Stimulated activated effector memory CD8-positive, alpha-beta T cell treated with anti-CD3 and anti-CD28 coated beads, Interleukin-12 subunit alpha, Interleukin-12 subunit beta, amount 100 ng/mL, for 72 hours (primary cell): Measurements from ENCODE around the gene CCDC142.
A peak's percentile ranks its signal among the peaks of the same experiment; 100 is the strongest.

ENCODE experiments used
- ATAC-seq: fragments of 150-1000 bp; cut with Tn5 transposase; 2 replicates; pipeline ENCODE4 v1.10.0; 2021
- DNase-seq, 2 donors: peaks; one replicate each; pipeline ENCODE4 v3.0.0; 2021 to 2022; ENCODE audit warnings: low spot score in 2 of 2
- H3K27ac Mint-ChIP-seq: one replicate; pipeline ENCODE4 v1.8.0; 2022; ENCODE audit warnings: mild to moderate bottlenecking, mixed read lengths
- H3K36me3 Mint-ChIP-seq: one replicate; pipeline ENCODE4 v1.8.0; 2022; ENCODE audit warnings: mild to moderate bottlenecking, mixed read lengths
- H3K4me1 Mint-ChIP-seq: one replicate; pipeline ENCODE4 v1.8.0; 2022; ENCODE audit warnings: mixed read lengths
- H3K4me3 Mint-ChIP-seq: one replicate; pipeline ENCODE4 v1.8.0; 2022; ENCODE audit warnings: mild to moderate bottlenecking, mixed read lengths
- H3K9me3 Mint-ChIP-seq: one replicate; pipeline ENCODE4 v1.8.0; 2022; ENCODE audit warnings: mixed read lengths

CCDC142 gene

DNA sequence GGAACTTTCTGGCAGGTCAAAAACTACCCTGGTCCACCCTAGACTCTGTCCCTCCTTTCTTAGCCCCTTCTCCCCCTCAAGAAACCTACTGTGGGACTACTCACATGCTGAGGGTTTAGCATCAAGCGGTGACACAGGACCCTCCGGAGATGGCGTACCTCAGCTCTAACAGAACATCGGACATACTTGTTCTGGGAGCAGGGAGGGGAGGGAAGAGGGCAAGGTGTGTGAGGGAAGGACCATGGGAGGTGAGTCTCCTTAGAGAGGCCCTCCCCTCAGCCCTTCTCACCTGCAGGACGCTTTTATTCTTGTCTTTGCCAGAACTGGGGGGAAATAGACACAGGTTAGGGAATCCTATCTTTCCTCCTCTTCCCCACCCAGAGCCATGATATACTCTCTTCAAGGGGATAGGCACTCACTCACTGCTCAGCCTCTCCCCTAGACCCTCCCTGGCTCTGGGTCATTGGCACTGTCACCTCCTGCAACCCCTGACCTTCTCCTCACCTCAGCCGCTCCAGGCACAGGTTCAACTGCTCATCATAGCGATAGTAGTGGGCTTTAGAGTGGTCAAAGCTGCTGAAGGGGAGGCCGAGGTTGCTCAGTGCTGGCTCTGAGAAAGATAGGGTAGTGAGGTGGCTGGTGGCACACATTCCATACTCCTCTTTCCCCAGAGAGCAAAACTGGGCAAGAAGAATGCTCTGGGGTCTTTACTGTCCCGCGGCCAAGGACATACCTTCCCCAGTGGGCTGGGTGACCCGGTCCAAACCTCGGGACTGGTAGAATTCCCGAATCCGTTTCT lies 22.8 kb upstream of the CCDC142 start:
- Mint-ChIP-seq H3K27ac (no peak overlapping the region), H3K9me3 (no peaks in the 10 kb centered on the region)

DNA sequence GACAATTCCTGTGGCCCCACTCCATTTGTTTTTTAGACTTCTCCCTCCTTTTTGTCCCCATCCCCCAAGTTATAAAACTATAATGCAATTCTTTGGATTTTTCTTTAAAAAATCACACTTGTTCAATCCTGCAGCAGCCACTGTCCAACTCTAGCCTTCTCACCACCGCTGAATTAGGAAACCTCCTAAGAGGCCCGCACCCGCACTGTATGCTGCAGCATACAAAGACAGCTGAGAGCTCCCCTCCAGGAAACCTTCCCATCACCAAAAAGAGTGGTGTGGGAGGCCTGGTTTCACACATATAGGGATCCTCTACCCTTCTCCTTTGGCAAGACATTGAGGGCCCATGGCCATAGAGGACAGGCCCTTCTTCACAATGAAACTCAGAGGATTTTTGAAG lies 21.8 kb upstream of the CCDC142 start:
- Mint-ChIP-seq H3K9me3 (no peaks in the 10 kb centered on the region), H3K27ac (peak overlapping the region; percentile 43), H3K36me3 (peaks cover 50% of the 10 kb centered on the region), H3K4me1 (peaks cover 71% of the 10 kb centered on the region), H3K4me3 (peak overlapping the region; percentile 91)
- DNase-seq (no peak), ATAC-seq (no peak)

More for the DNA sequence above, 22.8 kb upstream of the CCDC142 start:
- Mint-ChIP-seq H3K4me1 (peaks cover 71% of the 10 kb centered on the region), H3K36me3 (peaks cover 46% of the 10 kb centered on the region), H3K4me3 (peak overlapping the region; percentile 91)
- DNase-seq (no peak), ATAC-seq (no peak)

DNA sequence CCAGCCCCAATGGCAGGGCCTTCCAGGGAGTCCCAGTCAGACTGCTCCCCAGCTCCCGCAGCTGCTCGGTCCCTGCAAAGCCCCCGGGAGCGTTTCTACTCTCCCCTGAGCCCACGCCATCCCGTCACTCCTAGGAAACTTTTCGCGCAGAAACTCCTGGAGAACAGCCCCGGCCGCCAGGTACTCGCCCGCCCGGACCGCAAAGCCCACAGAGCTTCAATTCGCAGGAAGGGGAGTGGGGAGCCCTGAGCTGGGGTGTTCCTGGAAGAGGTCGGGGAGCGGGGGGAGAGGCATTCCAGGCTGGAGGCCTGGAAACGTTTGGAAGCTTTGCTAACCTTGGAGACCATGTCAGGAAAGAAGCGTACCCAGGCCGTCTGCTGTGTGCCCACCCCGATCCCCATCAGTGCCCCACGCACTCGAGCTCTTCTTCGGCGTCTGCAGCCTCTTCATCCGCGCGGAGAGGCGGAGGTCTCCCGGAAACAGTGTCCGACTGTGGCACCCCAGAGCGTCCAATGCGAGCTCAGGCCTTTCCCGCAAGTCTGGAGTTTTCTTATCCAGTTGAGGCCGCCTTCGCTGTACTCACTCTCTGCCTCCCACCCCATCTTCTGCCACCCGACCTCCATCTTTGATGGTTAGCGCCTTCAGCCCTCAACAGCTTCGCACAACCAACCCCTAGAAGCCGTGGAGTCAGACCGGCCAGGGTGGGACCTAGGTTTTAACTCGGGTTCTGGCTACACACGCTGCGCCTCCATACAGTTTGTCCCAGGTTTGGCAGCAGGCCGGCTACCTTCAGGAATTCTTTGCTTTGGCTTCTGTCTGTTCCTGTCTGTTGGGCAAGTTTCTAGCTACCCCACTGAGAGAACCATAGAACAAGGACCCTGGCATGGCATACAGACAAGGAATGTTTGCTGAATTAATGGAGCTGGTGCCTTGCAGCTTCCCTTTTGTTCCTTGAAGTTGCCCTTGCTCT lies 21.0 kb upstream of the CCDC142 start:
- Mint-ChIP-seq H3K27ac (peak overlapping the region; percentile 61), H3K4me1 (peaks cover 76% of the 10 kb centered on the region), H3K9me3 (no peaks in the 10 kb centered on the region), H3K4me3 (peak overlapping the region; percentile 91), H3K36me3 (peaks cover 55% of the 10 kb centered on the region)
- DNase-seq (no peak), ATAC-seq (no peak)

DNA sequence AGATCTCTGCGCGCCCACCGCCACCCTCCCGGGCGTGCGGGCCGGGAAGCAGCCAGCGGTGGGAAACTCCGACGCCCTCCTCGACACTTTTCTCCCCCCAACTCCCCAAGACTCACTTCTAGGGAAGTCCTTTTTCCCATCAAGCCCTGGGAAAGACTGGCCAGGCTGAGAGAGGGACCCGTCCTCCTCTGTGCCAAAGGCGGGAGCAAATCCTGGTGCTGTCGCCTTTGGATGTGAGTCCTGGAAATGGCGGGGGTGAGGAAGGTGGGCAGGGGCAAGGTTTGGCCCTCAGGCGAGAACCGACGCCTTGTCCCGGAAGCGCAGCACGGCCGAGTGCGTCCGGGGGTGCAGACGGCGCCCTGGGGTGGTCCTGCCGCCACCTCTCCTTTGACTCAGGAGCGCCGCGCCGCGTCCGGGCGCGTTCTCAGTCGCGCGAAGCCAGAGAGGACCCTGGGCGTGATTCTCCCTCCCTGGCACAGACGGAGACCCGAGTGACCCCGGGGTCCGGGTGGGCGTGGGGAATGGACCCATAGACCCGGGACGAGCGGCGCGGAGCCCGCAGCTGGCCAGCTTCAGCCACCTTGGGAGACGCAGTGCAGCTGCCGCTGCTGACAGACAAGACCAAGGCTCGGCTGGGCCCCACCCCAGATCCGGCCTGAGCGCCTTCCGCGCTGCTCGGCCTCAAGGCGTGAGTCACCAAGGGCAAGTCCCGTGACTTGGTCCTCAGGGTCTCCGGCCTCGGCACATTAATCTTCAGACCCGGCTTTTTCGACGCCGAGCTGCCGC lies 20.1 kb upstream of the CCDC142 start:
- Mint-ChIP-seq H3K36me3 (peaks cover 57% of the 10 kb centered on the region), H3K9me3 (no peaks in the 10 kb centered on the region), H3K27ac (peak overlapping the region; percentile 61), H3K4me3 (peak overlapping the region; percentile 91), H3K4me1 (peaks cover 77% of the 10 kb centered on the region)
- ATAC-seq: peak; percentile 62
- peak; percentile 51 to 80 for DNase-seq

DNA sequence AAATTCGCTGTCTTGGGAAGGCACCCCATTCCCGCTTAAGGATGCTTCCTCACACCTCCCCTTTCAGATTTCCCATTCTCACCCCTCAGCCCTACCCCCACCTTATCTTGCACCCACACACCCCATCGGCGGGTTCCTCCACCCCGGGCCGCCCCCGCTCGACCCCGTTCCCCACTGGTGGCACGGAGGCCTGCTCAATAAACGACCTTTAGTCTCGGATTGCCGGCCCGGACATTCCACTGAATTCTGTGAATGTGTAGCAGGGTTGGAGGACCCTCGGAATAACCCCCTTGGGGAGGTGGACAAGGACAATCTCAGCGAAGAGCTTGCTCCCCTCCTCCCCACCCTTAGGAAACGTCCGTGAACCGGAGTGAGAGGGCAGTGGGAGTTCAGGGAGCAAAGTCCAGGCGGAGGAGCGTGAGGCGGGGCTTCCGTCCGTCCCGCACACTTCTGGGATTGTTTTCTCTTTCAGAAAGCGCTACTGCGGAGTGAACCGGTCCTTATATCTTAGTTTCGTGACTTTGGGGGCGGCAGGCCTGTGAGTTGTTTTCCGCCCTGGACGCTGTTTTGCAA lies 19.4 kb upstream of the CCDC142 start:
- Mint-ChIP-seq H3K4me1 (peaks cover 76% of the 10 kb centered on the region), H3K27ac (no peak overlapping the region), H3K4me3 (peak overlapping the region; percentile 91), H3K9me3 (no peaks in the 10 kb centered on the region), H3K36me3 (peaks cover 50% of the 10 kb centered on the region)
- ATAC-seq: no peak
- DNase-seq: no peak

DNA sequence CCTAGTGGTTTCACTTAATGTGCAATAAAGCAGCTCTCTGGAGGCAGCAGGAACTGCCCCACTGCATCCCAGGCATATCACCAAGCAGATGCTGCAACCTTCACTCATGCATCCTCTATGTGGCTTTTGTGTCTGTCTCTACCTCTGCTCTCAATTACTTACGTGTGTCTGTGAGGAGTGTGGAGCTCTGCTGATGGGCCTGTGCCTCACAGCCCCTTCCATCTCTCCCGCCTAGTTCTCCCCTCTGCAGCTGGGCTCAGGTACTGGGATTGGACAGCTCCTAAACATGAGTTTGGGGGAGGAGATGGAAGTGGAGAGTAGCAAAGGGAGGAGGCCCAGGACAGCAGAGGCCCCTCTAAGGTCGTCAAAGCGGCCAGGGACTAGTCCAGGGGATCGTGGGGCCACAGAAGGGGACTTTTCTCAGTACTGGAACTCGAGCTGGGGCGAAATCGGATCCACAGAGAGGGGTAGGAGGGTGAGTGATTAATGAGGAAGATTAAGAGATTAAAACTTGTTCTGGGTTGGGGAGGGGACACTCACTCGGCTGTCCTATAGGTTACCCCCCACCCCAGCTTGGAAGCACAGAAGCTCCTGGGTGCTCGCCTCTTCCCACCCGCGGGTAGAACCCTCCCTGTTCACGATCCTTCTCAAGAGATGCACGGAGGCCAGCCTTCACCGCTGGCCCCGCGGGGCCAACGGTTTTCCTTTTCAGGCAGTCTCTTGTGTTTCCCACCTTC lies 18.7 kb upstream of the CCDC142 start:
- ATAC-seq (no peak), DNase-seq (no peak)
- H3K4me3 Mint-ChIP-seq: peak overlapping the region; percentile 91
- H3K27ac Mint-ChIP-seq: no peak overlapping the region
- H3K4me1 Mint-ChIP-seq: peaks cover 69% of the 10 kb centered on the region
- peaks cover 42% of the 10 kb centered on the region for H3K36me3 Mint-ChIP-seq
- H3K9me3 Mint-ChIP-seq: no peaks in the 10 kb centered on the region

DNA sequence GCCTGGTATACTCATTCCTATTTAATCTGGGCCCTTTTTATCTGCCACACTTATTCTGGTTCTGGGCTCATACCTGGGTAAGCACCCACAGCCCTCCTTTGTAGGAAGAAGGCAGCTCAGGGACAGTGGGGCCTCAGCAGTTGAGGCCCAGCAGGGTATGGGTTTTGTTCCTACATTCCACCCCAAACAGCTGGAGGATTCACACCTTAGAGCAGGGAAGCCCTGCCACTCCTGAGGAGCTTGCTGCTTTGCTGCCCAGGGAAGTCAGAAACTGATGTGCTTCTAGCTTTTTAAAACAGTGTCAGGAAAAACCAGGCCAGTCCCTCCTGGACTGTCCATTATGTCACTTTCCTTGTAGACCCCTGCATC lies 17.8 kb upstream of the CCDC142 start:
- peaks cover 61% of the 10 kb centered on the region for H3K4me1 Mint-ChIP-seq
- no peak overlapping the region for H3K4me3 Mint-ChIP-seq
- no peak for ATAC-seq
- DNase-seq: no peak
- H3K36me3 Mint-ChIP-seq: peaks cover 34% of the 10 kb centered on the region
- no peak overlapping the region for H3K27ac Mint-ChIP-seq
- H3K9me3 Mint-ChIP-seq: no peaks in the 10 kb centered on the region

DNA sequence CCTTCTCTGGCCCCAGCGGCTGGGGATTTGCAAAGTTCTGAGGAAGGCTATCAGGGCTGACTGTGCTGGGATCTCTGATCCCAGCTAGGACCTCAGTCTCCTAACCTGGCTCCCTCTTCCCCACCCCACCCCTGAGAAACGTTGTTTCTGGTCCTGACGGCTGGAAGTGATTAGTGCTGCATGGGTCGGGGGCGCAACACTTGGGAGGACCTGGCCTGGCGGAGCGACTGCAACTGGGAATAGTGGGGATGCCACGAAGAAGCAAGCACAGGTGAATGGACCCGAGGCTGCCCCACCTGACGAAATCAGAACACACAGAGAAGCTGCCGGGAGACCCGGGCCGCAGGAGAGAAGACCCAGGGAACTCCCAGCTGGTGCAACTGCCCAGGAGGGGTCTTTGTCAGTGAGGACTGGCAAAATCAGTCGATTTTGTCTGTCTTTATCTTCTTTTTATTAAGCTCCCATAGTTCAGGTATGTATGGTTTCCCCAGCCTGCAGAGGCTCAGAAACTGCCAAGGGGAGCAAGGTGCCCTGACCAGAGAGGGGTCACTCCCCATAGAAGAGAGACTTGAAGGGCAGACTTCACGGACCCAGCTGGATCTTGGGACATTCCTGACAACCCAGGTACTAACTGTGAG lies 17.3 kb upstream of the CCDC142 start:
- no peaks in the 10 kb centered on the region for H3K9me3 Mint-ChIP-seq
- H3K4me1 Mint-ChIP-seq: peaks cover 56% of the 10 kb centered on the region
- no peak for DNase-seq
- no peak for ATAC-seq
- peaks cover 29% of the 10 kb centered on the region for H3K36me3 Mint-ChIP-seq
- peak overlapping the region; percentile 86 for H3K4me3 Mint-ChIP-seq
- H3K27ac Mint-ChIP-seq: no peak overlapping the region

DNA sequence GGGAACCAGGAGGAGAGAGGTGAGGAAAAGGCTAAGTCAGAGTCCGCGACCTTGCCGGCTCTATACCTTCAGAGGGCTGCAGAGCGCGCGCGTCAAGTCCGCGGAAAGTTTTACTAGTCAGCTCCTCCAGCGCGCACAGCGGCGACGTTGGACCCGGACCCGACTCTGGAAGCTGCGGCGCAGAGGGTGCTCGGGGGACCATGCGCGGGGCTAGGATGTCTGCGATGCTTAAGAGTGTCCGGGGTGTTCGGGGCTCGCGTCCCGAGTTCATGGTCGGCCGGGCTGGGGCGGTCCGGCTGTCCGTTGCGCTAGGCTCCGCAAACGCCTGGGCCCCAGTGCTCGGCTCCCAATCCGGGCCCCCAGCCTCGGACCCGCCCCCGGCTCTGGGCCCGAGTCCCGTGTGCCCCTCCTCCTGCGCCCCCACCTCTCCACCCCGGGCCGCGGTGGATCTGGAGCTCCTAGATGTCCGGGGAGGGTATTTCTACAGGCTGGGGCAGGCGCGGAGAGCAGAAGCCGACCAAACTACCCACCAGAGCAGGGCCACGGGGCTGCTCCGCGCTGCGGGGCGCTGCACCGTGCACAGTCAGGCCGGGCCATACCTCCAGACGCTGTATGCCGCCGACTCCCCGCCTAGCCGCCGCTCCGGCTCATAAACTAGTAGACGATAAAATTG lies 16.6 kb upstream of the CCDC142 start, which contains the start of gene LBX2:
LBX2 (minus strand) TSS at position 337 of the 673 bp plus-strand sequence; CDS start at position 271, 66 bp downstream.
- DNase-seq (no peak), ATAC-seq (peak; percentile 35)
- H3K36me3 Mint-ChIP-seq: peaks cover 23% of the 10 kb centered on the region
- H3K9me3 Mint-ChIP-seq: no peaks in the 10 kb centered on the region
- H3K4me3 Mint-ChIP-seq: peak within 1 kb of the TSS; percentile 86
- peak within 1 kb of the TSS; percentile 88 for H3K27ac Mint-ChIP-seq
- peaks cover 49% of the 10 kb centered on the region for H3K4me1 Mint-ChIP-seq

DNA sequence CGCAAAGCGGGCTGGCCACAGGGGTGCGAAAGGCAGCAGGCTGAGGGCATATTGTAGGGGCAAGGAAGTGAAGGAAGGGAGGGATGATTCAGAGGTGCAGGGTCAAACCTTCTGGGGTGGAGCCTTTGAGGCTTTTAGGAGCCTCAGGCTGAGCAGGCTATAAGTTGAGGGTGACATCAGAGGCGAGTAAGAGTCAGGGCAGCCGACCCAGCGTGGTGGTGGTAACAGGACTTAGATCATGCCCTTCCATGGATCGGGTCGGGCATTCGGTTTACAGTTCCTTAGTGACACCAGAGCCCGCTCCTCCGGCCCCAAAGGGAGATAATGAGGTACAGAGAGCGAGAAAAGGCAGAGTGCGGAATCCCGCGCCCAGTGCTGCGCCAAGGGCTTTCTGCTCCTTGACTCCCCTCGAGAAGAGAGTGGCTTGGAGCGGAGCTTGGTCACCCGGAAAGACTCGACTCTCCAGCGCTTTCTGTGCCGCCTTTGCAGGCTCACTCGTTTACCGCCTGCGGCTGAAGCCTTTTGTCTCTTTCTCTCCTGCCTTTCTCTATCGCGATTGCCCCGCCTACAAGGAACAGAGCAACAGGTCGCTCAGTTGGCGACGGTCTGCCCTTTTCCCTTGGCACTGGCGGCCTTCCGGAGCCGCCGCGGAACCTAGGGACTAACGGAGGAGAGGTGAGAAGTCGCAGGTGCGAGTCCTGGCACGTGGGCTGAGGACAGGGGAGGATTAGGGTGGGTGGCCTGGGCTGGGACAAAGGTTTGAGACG lies 15.9 kb upstream of the CCDC142 start:
- ATAC-seq (peak; percentile 85), DNase-seq (peak in 1 of 2 donors; percentile 74)
- Mint-ChIP-seq H3K4me1 (peaks cover 42% of the 10 kb centered on the region), H3K27ac (peak overlapping the region; percentile 88), H3K36me3 (peaks cover 25% of the 10 kb centered on the region), H3K9me3 (no peaks in the 10 kb centered on the region), H3K4me3 (peak overlapping the region; percentile 86)

DNA sequence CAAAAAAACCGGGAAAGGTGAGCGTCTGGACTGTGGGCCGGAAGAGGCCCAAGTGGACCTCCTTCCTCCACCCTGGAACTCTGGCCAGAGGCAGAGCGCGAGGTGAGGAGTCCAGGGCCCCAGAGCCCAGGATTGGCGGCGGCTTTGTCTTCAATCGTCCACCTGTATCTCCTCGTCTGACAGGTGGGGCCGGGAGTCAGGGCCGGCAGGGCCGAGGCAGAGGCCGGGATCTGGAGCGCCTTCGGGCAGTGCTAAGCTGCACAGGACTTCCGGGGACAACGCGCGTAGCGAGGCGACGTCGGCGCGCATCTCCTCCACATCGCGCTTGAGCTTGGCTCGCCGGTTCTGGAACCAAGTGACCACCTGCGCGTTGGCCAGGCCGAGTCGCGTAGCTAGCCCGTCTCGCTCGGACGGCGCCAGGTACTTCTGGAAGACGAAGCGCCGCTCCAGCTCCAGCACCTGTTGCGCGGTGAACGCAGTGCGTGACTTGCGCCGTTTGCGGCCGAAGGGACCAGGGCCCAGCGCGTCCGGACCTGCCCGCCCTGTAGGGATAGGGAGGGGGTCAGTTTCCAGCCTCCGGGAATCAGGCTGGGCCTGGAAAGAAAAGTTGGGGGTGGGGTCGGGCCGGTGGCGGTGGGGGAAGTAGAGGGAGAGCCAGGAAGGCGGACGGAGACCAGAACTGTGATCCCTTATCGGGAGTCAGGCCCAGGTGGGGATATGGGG lies 15.1 kb upstream of the CCDC142 start:
- no peak for DNase-seq
- no peaks in the 10 kb centered on the region for H3K9me3 Mint-ChIP-seq
- peak overlapping the region; percentile 86 for H3K4me3 Mint-ChIP-seq
- peak overlapping the region; percentile 88 for H3K27ac Mint-ChIP-seq
- peaks cover 34% of the 10 kb centered on the region for H3K4me1 Mint-ChIP-seq
- peak; percentile 52 for ATAC-seq
- peaks cover 31% of the 10 kb centered on the region for H3K36me3 Mint-ChIP-seq
